GM21423 (cell line): ENCODE data around the gene HMOX1.
A peak's percentile ranks its signal among the peaks of the same experiment; 100 is the strongest.

Experiments
- ATAC-seq: cut with Tn5 transposase; IDR thresholded peaks from one replicate; pipeline ENCODE4 v1.9.1; 2021; ENCODE audit warnings: mild to moderate bottlenecking, moderate library complexity; ENCODE audit not compliant: unreplicated experiment

Gene HMOX1

DNA sequence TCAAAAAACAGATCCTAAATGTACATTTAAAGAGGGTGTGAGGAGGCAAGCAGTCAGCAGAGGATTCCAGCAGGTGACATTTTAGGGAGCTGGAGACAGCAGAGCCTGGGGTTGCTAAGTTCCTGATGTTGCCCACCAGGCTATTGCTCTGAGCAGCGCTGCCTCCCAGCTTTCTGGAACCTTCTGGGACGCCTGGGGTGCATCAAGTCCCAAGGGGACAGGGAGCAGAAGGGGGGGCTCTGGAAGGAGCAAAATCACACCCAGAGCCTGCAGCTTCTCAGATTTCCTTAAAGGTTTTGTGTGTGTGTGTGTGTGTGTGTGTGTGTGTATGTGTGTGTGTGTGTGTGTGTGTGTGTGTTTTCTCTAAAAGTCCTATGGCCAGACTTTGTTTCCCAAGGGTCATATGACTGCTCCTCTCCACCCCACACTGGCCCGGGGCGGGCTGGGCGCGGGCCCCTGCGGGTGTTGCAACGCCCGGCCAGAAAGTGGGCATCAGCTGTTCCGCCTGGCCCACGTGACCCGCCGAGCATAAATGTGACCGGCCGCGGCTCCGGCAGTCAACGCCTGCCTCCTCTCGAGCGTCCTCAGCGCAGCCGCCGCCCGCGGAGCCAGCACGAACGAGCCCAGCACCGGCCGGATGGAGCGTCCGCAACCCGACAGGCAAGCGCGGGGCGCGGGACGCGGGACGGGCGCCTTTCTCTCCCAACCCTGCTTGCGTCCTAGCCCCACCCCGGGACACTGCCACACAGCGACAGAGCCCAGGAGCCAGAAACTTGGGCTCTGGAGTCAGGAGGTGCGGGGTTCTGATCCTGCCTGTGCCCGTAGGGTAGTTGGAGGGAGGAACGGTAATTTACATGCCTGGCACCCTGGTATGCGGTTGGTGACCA lies at the start of gene HMOX1:
Gene HMOX1 (plus strand): TSS at position 560 of the 887 bp plus-strand sequence. CDS start 78 bp downstream, at position 638.
- ATAC-seq: peak; percentile 55

GRCh38 chr22:35332278-35332677 lies 48.6 kb upstream of the HMOX1 start:
- no peak for ATAC-seq

GRCh38 chr22:35333220-35333619 lies 47.7 kb upstream of the HMOX1 start:
- no peak for ATAC-seq

DNA sequence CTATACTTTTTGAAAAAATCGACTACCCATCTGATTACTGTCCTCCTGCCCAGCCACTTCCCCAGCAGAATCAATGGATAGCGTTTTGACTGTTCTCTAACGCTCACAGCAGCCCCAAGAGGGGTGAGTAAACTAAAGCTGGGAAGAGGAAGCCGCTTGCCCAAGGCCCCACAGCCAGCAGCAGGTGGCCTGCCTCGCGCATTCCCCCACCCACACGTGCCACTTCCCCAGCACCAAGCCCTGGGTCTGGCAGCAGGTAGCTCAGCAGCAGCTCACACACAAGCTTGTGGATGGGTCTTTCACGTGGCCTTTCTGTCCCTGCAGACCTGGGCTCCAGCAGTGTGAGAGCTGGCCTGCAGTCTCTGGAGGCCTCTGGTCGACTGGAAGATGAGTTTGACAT lies 46.9 kb upstream of the HMOX1 start:
- no peak for ATAC-seq

- ATAC-seq: no peak
Measured at GRCh38 chr22:35335468-35335867, 45.4 kb upstream of the HMOX1 start.

DNA sequence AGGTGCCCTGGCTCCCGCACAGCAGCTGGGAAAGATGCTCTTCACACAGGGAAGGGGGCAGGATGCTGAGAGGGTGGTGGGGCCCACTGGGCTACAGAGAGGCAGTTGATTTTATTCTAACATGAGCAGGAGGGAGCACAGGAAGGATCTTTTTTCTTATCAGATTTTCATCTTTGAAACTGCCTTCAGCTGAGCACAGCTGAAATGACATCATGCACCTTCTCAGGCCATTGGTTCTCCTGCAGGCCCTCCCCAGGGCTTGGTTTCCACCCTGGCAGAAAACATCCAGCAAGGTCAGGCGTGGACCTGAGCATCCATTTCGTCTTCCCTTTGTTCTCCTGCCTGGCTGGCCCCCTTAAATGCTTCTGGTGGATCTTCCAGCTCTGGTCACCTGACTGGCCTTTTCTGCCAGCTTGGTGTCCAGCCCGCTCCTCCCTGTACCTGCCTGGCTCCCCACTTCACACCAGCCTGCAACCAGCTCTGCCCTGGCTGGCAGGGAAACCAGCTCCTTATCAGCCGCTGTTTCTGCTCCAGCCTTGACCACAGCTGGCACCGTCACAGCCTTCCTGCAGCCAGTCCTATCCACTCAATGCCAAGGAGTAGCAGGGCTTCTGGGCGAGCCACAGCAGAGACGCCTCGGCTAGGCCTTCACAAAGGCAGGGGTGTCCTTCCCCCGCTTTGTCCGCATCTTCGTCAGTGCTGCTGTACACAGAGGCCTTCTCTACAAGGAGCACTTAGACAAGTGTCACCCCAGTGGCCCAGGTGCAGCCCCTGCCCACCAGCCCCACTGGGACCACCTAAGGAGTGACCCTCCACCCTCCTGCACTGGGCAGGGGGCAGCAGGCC lies 44.7 kb upstream of the HMOX1 start:
- no peak for ATAC-seq

DNA sequence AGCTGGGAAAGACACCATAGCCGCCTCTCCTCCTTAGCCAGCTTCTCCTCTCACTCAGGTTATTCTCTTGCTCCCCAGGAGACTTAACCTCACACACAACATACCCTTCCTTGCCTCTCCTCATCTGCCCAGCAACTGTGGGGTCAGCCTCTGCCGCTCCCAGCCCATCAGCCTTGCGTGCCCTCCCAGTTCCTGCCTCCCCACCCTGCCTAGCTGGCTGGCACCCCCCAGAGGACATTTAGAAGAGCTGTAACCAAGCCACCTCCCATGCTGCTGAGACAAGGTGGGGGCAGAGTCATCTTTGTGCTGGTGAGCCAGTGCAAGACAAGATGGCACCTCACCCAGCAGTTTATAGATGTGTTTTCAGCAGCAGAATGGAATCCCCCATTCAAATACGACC lies 43.0 kb upstream of the HMOX1 start:
- no peak for ATAC-seq

- ATAC-seq: no peak
Measured at GRCh38 chr22:35341090-35341874, 39.6 kb upstream of the HMOX1 start.

- ATAC-seq: no peak
Measured at GRCh38 chr22:35342390-35342789, 38.5 kb upstream of the HMOX1 start.

DNA sequence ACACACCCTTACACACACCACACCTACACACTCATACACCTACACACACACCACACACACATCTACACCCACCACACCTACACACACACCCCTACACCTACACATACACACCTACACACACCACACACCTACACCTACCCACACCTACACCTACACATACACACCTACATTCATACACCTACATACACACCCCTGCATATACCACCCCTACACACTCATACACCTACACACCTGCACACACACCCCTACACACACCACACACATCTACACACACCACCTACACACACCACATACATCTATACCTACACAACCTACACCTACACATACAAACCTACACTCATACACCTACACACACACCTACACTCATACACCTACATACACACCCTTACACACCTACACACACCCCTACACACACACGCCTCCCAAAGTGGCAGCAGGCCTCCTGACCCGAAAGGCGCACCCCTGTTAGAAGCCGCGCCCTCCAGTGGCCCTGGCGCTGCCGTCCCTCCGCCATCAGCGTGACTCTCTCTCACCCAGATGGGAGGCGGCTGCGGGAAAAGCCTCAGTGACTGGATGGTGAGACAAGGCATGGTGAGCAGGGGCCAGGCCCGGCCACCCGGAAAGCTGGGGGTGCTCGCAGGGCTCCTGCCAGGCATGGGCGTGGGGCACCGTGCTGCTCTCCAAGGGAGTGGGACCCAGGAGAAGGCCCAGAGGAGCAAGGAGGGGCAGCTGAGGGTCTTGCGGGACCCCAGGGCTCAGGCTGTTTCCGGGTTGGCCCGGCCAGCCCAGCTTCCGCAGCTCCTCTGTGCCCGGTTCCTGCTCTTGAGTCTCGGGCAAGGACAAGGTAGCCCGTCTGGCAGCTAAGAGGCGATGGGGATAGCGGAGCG lies 37.0 kb upstream of the HMOX1 start:
- no peak for ATAC-seq

DNA sequence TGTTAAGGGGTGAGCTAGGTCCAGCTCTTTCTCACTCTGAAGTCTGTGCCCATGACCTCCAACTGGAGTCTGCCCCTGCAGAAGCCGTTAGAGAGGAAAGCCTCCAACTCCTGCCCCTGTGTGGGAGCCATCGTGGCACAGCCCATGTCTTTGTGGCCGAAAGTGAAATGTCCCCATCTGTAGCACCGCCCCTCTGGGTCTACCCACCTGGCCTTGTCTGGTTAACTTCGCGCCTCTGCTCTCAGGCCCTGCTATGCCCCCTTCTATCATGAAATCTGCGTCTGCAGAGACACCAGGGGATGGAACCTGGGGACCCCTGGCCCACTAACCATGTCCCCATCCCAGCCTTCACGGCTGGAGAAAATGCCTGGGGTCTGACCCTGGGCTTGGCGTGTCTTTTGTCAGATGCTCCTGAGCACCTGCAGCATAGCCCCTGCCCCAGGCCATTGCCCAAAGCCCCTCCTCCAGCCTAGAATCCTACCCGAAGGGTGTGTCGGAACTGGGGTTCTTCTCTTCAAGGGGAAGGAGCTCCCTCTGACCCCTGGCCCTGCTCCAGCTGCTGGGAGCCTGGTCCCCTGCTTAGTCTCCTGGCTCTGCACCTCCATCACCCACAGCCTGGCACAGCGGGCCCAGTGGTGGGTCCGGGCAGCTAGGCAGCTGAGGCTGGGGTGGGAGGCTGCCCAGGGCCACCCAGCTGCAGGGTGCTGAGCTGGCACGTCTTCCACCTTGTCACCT lies 35.8 kb upstream of the HMOX1 start:
- peak; percentile 47 for ATAC-seq

GRCh38 chr22:35345808-35346505 lies 34.9 kb upstream of the HMOX1 start:
- ATAC-seq: no peak

DNA sequence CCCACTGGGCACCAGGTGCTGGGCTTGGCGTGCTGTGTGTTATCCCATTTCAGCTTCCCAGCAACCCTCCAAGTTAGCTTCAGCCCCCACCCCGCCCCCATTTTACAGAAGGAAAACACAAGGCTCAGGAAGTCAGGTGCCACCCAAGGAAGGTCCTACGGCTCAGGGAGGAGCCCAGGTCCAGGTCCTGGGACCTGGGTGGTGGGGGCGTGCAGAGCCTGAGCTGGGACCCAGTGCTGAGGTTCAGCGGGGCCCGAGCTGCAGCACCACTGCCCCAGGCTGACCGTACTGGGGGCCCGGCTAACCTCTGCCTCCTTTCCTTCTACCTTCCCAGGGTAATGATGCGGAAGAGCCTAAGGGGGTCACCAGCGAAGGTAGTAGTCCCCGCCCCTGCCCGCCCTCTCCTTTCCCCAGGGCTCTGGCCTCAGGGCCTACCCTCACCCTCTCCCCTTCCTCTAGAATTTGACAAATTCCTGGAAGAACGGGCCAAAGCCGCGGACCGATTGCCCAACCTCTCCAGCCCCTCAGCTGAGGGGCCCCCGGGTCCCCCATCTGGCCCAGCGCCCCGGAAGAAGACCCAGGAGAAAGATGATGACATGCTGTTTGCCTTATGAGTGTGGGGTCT lies 34.2 kb upstream of the HMOX1 start:
- no peak for ATAC-seq

DNA sequence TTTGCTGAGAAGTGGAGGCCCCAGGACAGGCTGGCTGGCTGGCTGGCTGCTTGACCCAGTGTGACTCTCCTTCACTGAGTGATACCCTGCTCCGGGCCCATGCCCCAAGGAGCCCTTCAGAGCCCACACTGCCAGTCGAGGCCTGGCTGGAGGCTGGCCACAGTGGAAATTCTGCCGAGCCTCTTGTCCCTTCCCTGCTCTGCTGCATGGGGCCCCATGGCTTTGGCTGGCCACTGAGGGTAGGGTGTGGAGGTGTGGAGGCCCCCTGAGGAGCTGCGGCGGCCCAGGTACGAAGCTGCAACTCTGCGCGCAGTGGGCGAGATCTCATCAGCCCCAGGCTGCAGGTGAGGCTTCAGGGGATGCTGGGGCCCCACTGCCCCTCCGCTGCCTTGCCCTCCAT lies 33.4 kb upstream of the HMOX1 start:
- ATAC-seq: no peak

DNA sequence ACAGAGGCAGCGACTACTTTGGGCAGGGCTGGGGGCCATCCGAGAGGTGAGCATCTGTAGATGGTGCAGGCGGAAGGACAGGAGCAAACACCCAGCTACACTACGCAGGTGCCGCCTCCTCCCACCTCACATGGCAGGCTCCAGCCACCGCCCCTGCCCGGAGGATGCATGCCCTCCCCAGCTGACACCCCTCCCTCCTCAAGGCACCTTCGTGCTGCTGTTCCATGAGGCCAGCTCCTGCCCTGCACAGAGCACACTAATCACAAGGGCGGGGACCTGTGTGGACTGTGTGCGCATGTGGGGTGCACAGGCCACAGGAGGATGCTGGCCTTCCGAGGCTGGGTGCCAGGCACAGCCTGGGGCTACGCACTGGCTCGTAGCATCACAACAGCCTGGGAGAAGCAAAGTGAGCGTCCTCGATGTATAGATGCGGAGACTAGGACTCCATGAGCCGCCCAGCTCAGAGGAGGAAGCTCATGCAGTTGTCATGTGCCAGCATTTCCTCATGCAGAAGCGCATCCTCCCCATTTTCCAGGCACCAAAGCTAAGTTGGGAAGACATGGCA lies 32.8 kb upstream of the HMOX1 start:
- ATAC-seq: no peak

DNA sequence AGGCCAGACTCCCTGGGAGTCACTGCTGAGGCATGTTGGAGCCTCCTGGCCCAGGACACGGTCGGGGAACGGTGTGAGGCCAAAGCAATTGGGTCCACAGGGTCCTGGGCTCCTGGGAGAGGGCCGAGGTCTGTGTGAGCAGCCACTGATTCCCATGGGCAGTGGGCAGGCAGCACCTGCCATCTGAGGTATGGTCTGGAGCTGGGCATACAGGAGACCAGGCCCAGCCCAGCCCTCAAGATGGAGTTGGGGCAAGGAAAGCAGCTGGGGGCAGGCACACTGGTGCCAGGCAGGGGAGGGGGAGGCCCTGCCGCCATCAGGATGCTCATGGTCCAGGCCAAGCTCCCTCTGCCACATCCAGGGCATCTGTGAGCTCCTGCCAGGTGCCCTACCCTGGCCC lies 32.2 kb upstream of the HMOX1 start:
- no peak for ATAC-seq

- no peak for ATAC-seq
Measured at GRCh38 chr22:35349368-35349703, 31.6 kb upstream of the HMOX1 start.
